DMS53 treated with DMSO at 0.1 percent for 48 hours (cell line): ENCODE data around the gene USP9X.
"Not testable (repeated sequence)": the region's sequence is repeated elsewhere in the genome, so short reads cannot be mapped to it uniquely, and the experiment has no call there.

Experiments used
- DNase-seq: peaks from one replicate; lab custom pipeline; 2025; ENCODE audit not compliant: unreplicated experiment; lab: John Stamatoyannopoulos, UW

Gene USP9X

GRCh38 chrX:41276661-41277506, 191.6 kb downstream of the USP9X start:
- no peak for DNase-seq

GRCh38 chrX:41282307-41282706, 197.1 kb downstream of the USP9X start:
- not testable (repeated sequence) for DNase-seq

GRCh38 chrX:41285928-41286327, 200.7 kb downstream of the USP9X start:
- DNase-seq, result not testable (repeated sequence)
